GM12874 (cell line): ENCODE measurements around the gene TSACC.

Experiments used
- TF ChIP-seq, protein P1 (sequence below): IDR thresholded peaks from 2 replicates; pipeline ENCODE4 v1.5.1; 2011; ENCODE audit warnings: low read depth, mild to moderate bottlenecking, control low read depth, low read length, moderate library complexity; ENCODE audit not compliant: insufficient read depth

TSACC gene

DNA sequence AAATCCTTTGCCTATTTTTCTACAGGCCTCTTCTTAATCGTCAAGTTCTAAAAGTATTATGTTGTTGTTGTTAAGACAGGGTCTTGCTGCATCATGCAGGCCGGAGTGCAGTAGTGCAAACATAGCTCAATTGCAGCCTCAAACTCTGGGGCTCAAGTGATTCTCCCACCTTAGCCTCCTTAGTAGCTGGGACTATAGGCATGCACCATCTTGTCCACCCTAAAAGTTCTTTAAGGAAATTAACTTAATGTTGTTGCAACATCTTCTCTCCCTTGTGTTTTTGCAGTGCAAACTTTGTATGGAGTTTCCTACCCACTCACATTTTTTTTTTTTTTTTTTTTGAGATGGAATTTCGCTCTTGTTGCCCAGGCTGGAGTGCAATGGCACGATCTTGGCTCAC is 35.1 kb upstream of the TSACC start:
- TF ChIP-seq, protein P1, sequence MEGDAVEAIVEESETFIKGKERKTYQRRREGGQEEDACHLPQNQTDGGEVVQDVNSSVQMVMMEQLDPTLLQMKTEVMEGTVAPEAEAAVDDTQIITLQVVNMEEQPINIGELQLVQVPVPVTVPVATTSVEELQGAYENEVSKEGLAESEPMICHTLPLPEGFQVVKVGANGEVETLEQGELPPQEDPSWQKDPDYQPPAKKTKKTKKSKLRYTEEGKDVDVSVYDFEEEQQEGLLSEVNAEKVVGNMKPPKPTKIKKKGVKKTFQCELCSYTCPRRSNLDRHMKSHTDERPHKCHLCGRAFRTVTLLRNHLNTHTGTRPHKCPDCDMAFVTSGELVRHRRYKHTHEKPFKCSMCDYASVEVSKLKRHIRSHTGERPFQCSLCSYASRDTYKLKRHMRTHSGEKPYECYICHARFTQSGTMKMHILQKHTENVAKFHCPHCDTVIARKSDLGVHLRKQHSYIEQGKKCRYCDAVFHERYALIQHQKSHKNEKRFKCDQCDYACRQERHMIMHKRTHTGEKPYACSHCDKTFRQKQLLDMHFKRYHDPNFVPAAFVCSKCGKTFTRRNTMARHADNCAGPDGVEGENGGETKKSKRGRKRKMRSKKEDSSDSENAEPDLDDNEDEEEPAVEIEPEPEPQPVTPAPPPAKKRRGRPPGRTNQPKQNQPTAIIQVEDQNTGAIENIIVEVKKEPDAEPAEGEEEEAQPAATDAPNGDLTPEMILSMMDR = no peak

DNA sequence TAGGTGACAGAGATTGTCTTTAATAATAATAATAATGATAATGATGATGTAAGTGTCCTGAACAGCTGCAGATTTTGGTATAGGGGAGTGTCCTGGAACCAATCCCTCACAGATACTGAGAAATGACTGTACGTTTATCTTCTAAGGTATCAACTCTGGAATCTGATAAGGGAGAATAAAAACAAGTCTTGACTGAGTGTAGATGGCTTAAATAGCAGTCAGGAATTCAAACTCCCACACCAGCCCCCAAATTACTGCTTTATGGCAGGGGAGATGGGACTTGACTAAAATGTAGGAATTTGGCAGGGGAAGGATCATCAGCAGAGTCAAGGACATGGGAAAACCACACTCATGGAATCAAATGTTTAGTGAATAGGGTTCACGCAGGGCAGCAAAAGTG is 33.1 kb upstream of the TSACC start:
- TF ChIP-seq, protein P1 = no peak

DNA sequence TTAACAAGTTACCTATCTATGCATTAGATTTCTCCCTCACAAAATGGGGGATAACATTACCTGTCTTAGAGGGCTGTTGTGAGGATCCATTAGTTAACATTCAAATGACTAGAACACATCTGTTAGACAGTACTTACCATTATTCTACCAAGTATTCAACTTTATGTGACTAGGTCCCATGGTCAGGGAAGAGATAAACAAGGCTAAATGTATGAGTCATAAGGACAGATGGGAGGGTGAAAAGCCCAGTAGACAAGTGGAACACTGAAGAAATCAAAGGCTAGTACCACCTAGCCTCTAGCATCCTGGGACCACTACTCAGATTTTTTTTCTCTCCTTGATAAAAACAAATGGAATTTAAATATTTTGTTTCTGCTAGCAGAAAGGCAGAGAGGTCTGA is 30.2 kb upstream of the TSACC start:
- TF ChIP-seq, protein P1 = no peak

DNA sequence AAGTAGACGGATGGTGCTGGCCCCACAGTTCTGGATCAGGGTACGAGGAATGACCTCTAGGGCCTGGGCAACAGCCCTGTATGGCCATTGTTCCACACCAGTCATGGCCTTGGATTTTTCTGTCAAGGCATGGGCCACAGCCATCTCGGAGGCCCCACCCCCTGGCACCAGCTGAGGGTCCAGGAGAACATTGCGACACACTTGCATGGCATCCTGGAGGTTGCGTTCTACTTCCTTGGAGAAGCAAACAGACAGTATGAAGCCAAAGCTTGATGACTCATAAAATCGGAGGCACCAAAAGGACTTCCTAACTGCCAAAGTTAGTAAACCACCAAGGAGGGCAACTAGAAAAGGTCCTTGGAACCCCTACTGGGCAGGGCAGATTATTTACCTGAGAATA is 27.4 kb upstream of the TSACC start:
- TF ChIP-seq, protein P1 = no peak

DNA sequence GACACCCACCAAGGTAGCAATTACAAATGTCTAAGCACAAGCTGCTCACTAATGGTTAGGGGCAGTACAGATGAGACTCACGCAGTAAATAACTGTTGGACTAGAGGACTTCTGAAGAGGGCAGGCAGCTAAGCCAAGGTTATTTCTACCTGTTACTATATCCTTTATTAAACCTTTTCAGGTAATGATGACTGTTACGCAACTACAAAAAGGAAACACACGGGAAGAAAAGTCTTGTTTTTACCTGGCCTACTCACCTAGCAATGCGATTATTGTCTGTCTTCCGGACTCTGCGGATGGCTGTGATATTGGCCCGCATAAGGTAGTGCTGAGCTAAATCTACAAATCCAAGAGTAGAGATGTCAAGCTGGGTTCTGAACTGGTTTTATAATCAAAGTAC is 21.4 kb upstream of the TSACC start:
- TF ChIP-seq, protein P1 = no peak

DNA sequence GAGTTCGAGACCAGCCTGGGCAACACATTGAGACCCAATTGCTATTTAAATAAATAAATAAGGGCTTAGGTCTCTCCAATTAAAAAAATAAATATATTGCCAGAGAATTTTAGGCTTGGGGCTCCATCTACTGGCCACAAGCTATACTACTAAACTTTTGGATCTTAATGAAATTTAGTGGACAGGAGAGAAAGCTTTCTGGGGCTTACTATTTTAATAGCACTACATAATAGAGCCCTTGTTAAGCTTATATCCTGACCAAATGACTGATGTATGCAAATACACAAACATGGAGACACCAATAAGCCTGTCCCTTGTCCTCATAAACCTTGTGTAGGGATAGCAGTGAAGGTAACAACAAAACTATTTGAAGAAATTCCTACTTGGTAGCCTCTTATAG is 18.7 kb upstream of the TSACC start:
- TF ChIP-seq, protein P1 = 0 out of 2 replicates have a peak, but pooled peaks have one; percentile 15

DNA sequence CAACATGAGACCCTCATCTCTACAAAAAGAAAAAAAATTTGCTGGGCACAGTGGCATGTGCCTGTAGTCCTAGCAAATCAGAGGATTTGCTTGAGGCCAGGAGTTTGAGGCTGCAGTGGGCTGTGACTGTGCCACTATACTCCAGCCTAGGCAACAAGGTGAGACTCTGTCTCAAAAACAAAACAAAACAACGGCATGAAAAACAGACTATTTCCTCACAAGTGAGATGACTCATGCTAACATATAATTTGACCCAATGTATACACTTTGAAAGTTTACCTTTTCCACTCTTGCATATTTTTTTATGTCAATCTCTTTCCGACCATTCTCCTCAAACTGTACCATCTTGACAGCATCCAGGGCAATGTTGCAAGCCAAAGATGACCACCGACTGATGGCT is 17.8 kb upstream of the TSACC start:
- TF ChIP-seq, protein P1 = no peak

DNA sequence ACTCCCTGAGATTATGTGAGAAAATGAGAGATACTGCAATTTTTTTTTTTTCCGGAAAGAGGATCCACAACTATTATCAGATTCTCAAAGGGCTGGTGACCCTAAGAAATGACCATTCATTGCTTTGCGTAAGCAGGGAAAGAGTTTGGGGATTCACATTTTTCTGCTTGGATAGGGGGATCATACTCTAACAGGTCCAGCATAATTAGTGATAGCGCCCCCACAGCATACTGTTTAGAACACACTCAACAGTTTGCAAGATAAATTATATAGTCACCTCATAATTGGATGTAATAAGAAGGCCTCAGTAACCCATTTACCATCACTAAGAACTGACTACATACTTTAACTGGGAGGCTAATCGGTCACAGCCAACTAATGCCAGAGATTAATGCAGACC is 2.1 kb upstream of the TSACC start:
- TF ChIP-seq, protein P1 = peak; percentile 36; the same call in 1 of the 2 replicates
